B cell (primary cell): Measurements from ENCODE around the gene CTDSP2. TPM values are rescaled to one million over a fixed set of nuclear protein-coding genes. Genes with fewer than 3 reads are reported as not detected.

Experiments used
- ATAC-seq: fragments of 200-7000 bp; cut with Tn5 transposase; one replicate; pipeline ENCODE4 v1.10.0; 2021; ENCODE audit warnings: low read depth, mild to moderate bottlenecking, moderate number of reproducible peaks, moderate library complexity
- CTCF ChIA-PET: fragments of 350-600 bp; sonication (Branson Sonifier 250); formaldehyde crosslinking; loops from one replicate; lab custom pipeline; 2021; ENCODE audit warnings: antibody characterized with exemption, inconsistent platforms; lab: Charles Lee
- POLR2A ChIA-PET: fragments of 350-600 bp; sonication (Branson Sonifier 250); formaldehyde crosslinking; loops from one replicate; lab custom pipeline; 2021; ENCODE audit warnings: antibody characterized with exemption; lab: Charles Lee
- DNase-seq: peaks from one replicate; pipeline ENCODE4 v3.0.0; 2013
- H2AFZ ChIP-seq: 2 replicates; pipeline ENCODE4 v1.6.1; 2012; ENCODE audit warnings: mild to moderate bottlenecking, low read depth, low read length; ENCODE audit not compliant: insufficient read depth, poor library complexity, severe bottlenecking
- H3K27ac ChIP-seq, 2 donors: 1 replicate in 1 of 2; 2 replicates in 1 of 2; pipeline ENCODE4 v1.5.1; 2012 to 2013; ENCODE audit warnings: low read length in 2 of 2, mild to moderate bottlenecking in 2 of 2, moderate library complexity in 1 of 2
- H3K27me3 ChIP-seq, 4 experiments: fragments of 200-600 bp in 1 of 4; sonication (generic) in 1 of 4; replicated peaks in 1 of 4; 1 replicate in 2 of 4; 2 replicates in 2 of 4; pipeline versions ENCODE4 v1.6.1 to v1.7.0; 2013 to 2016; ENCODE audit warnings: low read length in 3 of 4, mild to moderate bottlenecking in 2 of 4, mixed read lengths in 1 of 4, moderate library complexity in 1 of 4; ENCODE audit not compliant: insufficient read depth in 4 of 4, control insufficient read depth in 3 of 4; ENCODE audit errors: control extremely low read depth in 1 of 4
- H3K36me3 ChIP-seq, 2 experiments: replicated peaks in 1 of 2; 1 replicate in 1 of 2; 2 replicates in 1 of 2; pipeline versions ENCODE4 v1.6.1 to v1.7.1; 2013; ENCODE audit warnings: low read length in 1 of 2; ENCODE audit not compliant: insufficient read depth in 2 of 2, control insufficient read depth in 1 of 2; ENCODE audit errors: control extremely low read depth in 1 of 2, extremely low read depth in 1 of 2
- H3K4me1 ChIP-seq, 2 donors: fragments of 200-600 bp in 1 of 2; sonication (generic) in 1 of 2; 1 replicate in 1 of 2; 2 replicates in 1 of 2; pipeline versions ENCODE4 v1.5.1 to v1.6.1; 2013 to 2017; ENCODE audit warnings: low read length in 2 of 2; ENCODE audit not compliant: control insufficient read depth in 2 of 2, insufficient read depth in 2 of 2
- H3K4me2 ChIP-seq: replicated peaks from 2 replicates; pipeline ENCODE3; 2012; ENCODE audit warnings: mild to moderate bottlenecking, low read depth, low read length; ENCODE audit not compliant: poor library complexity, severe bottlenecking
- H3K4me3 ChIP-seq, 5 experiments: fragments of 200-600 bp in 1 of 5; sonication (generic) in 1 of 5; 1 replicate in 3 of 5; 2 replicates in 2 of 5; pipeline versions ENCODE4 v1.5.1 to v1.7.0; 2011 to 2016; ENCODE audit warnings: low read length in 4 of 5, mild to moderate bottlenecking in 4 of 5, low read depth in 2 of 5, control low read depth in 1 of 5, moderate library complexity in 1 of 5; ENCODE audit not compliant: insufficient read depth in 1 of 5; ENCODE audit errors: control extremely low read depth in 1 of 5, extremely low read depth in 1 of 5
- H3K79me2 ChIP-seq: fragments of 200-600 bp; sonication (generic); one replicate; pipeline ENCODE4 v1.6.0; 2016; ENCODE audit warnings: low read length; ENCODE audit not compliant: control insufficient read depth, insufficient read depth
- H3K9ac ChIP-seq: fragments of 200-600 bp; sonication (generic); 2 replicates; pipeline ENCODE4 v1.6.1; 2017; ENCODE audit warnings: mild to moderate bottlenecking, low read length, moderate library complexity
- H3K9me3 ChIP-seq, 3 donors: one replicate each; pipeline versions ENCODE4 v1.6.1 to v1.7.1; 2013; ENCODE audit warnings: low read length in 2 of 3; ENCODE audit not compliant: control insufficient read depth in 2 of 3, insufficient read depth in 1 of 3; ENCODE audit errors: control extremely low read depth in 1 of 3
- H4K20me1 ChIP-seq: 2 replicates; pipeline ENCODE4 v1.6.0; 2012; ENCODE audit warnings: mild to moderate bottlenecking, low read length; ENCODE audit not compliant: insufficient read depth, control insufficient read depth, poor library complexity, severe bottlenecking
- H3K27ac Mint-ChIP-seq: one replicate; pipeline ENCODE4 v1.8.0; 2021; ENCODE audit warnings: mixed read lengths
- H3K27me3 Mint-ChIP-seq: one replicate; pipeline ENCODE4 v1.8.0; 2021; ENCODE audit warnings: mixed read lengths
- H3K4me1 Mint-ChIP-seq: one replicate; pipeline ENCODE4 v1.8.0; 2021; ENCODE audit warnings: mixed read lengths
- H3K4me3 Mint-ChIP-seq: one replicate; pipeline ENCODE4 v1.8.0; 2021; ENCODE audit warnings: mixed read lengths
- H3K9me3 Mint-ChIP-seq: one replicate; pipeline ENCODE4 v1.8.0; 2022; ENCODE audit warnings: mixed read lengths; ENCODE audit not compliant: insufficient read depth
- EZH2 ChIP-seq: IDR thresholded peaks from 2 replicates; pipeline ENCODE4 v1.6.1; 2012; ENCODE audit warnings: borderline replicate concordance, low read depth, mild to moderate bottlenecking, moderate library complexity, low read length; ENCODE audit not compliant: insufficient read depth, poor library complexity, severe bottlenecking
- WGBS: methylation state at CpG from one replicate; pipeline ENCODE4 v1.1.5; 2013; ENCODE audit warnings: missing lambda C conversion rate; ENCODE audit not compliant: insufficient coverage; 5-methylcytosine and 5-hydroxymethylcytosine counted together
- intact Hi-C: fragments of 100-400 bp; cut with micrococcal nuclease; formaldehyde crosslinking; loops from one replicate; pipeline ENCODE4 v1.10.0; 2022
- polyA plus RNA-seq: library from polyadenylated mRNA; depleted of rRNA; stranded (reverse); fragments of >200 nt; gene quantifications from 2 replicates; pipeline ENCODE4 v1.2.3, GENCODE V29; 2012
- total RNA-seq, 2 donors: library from RNA; stranded (reverse); fragments of 120-200 nt in 1 of 2; gene quantifications; 1 replicate in 1 of 2; 2 replicates in 1 of 2; pipeline versions ENCODE4 v1.2.3 to v1.2.4, GENCODE V29; 2013 to 2022
- TF ChIP-seq, protein P1 (sequence below): fragments of 200-600 bp; IDR thresholded peaks from one replicate; pipeline ENCODE4 v1.8.0; 2022; ENCODE audit warnings: antibody characterized with exemption, mild to moderate bottlenecking

Gene CTDSP2
- total and polyA plus RNA-seq, 2 donors (not counting 1 experiment from before 2014, with no cell fraction given), result 99.1 to 209 TPM

DNA sequence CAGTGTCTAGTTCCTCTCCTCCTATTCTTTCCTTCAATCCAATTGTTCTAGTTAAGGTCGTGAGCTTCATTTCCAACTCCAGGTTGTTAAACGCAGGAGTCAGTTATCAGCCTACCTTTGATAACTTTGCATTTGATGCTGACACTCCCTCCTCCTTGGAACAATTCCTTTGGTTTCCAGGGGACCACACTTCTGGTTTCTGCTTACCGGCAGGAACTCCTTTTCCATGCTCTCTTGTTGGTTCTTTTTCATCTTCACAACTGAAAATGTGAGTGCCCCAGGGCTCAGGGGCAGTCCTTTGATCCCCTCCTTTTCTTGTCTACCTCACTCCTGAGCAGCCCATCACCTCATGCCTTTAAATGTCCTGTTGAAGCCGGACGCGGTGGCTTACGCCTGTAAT is 69.2 kb downstream of the CTDSP2 start:
- Histone ChIP-seq H3K9ac (no peak overlapping the region), H3K36me3 (no peaks in the 10 kb centered on the region), H2AFZ (no peak overlapping the region), H3K27me3 (no peaks in the 10 kb centered on the region), H3K4me1 (peaks cover 7 to 11% of the 10 kb centered on the region in 2 donors), H3K27ac (no peak overlapping the region), H3K79me2 (no peaks in the 10 kb centered on the region), H3K4me3 (no peak overlapping the region), H4K20me1 (no peaks in the 10 kb centered on the region), H3K4me2 (no peak overlapping the region), H3K9me3 (no peaks in the 10 kb centered on the region)
- Mint-ChIP-seq H3K27ac (no peak overlapping the region), H3K4me3 (no peak overlapping the region), H3K9me3 (no peaks in the 10 kb centered on the region), H3K4me1 (peaks cover 5% of the 10 kb centered on the region), H3K27me3 (no peaks in the 10 kb centered on the region)
- ChIA-PET CTCF (interaction anchor here (1.0 kb wide), 1 partner anchor 21 kb away, joined by 3 read pairs; no protein-coding TSS in a partner anchor), POLR2A (no interaction called here)
- ATAC-seq (no peak), DNase-seq (no peak)
- 97% methylated on average over 4 of the region's 7 CpGs for WGBS
- TF ChIP-seq, protein P1, sequence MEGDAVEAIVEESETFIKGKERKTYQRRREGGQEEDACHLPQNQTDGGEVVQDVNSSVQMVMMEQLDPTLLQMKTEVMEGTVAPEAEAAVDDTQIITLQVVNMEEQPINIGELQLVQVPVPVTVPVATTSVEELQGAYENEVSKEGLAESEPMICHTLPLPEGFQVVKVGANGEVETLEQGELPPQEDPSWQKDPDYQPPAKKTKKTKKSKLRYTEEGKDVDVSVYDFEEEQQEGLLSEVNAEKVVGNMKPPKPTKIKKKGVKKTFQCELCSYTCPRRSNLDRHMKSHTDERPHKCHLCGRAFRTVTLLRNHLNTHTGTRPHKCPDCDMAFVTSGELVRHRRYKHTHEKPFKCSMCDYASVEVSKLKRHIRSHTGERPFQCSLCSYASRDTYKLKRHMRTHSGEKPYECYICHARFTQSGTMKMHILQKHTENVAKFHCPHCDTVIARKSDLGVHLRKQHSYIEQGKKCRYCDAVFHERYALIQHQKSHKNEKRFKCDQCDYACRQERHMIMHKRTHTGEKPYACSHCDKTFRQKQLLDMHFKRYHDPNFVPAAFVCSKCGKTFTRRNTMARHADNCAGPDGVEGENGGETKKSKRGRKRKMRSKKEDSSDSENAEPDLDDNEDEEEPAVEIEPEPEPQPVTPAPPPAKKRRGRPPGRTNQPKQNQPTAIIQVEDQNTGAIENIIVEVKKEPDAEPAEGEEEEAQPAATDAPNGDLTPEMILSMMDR, result no peak
- no peak for TF ChIP-seq EZH2
- intact Hi-C loops, result no loop called here

DNA sequence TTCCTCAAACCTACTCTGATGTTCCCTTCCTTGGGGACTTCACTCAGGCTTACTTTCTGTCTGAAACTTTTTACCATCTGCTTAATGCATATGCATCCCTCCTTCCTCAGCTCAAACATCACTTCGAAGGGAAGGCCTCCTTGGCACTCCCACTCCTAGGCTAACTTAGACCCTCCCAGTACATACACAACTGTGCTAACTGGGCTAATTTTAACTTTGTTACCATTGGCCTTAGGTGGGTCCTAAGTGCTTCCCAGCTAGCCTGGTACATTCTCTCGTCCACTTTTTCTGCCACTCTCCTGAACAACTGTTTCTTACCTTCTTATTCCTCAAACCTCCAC is 70.3 kb downstream of the CTDSP2 start:
- no peak overlapping the region for H3K4me3 ChIP-seq
- no peaks in the 10 kb centered on the region for H3K9me3 Mint-ChIP-seq
- H3K79me2 ChIP-seq, result no peaks in the 10 kb centered on the region
- DNase-seq, result no peak
- no peaks in the 10 kb centered on the region for H3K27me3 ChIP-seq
- ATAC-seq, result no peak
- no peaks in the 10 kb centered on the region for H3K9me3 ChIP-seq
- peaks cover 7 to 17% of the 10 kb centered on the region in 2 donors for H3K4me1 ChIP-seq
- POLR2A ChIA-PET, result no interaction called here
- WGBS, result 89% methylated on average over 2 of the region's 2 CpGs
- no peaks in the 10 kb centered on the region for H3K27me3 Mint-ChIP-seq
- intact Hi-C loops, result no loop called here
- peaks cover 10% of the 10 kb centered on the region for H3K4me1 Mint-ChIP-seq
- H3K4me3 Mint-ChIP-seq, result no peak overlapping the region
- H3K9ac ChIP-seq, result no peak overlapping the region
- no peak overlapping the region for H3K4me2 ChIP-seq
- no peak overlapping the region for H3K27ac ChIP-seq
- H4K20me1 ChIP-seq, result no peaks in the 10 kb centered on the region
- H2AFZ ChIP-seq, result no peak overlapping the region
- CTCF ChIA-PET, result interaction anchor here (3.1 kb wide), 1 partner anchor 20 kb away, joined by 11 read pairs; no protein-coding TSS in a partner anchor
- no peaks in the 10 kb centered on the region for H3K36me3 ChIP-seq
- H3K27ac Mint-ChIP-seq, result no peak overlapping the region
- TF ChIP-seq EZH2, result no peak
- TF ChIP-seq, protein P1, result no peak
